Measurements from ENCODE around the gene ITFG1.

ITFG1 gene

GRCh38 chr16:47467501-47467900 lies 6.6 kb upstream of the ITFG1 start:
- Histone ChIP-seq H3K9ac (ENCODE audit: insufficient read length) (no peak overlapping the region), H3K36me3 (ENCODE audit: insufficient read depth, low read length) (no peaks in the 10 kb centered on the region), H3K4me3 (no peak overlapping the region), H3K27ac (no peak overlapping the region), H3K9me3 (ENCODE audit: low read depth, low read length) (no peaks in the 10 kb centered on the region)
- TF ChIP-seq POLR2AphosphoS5 (IDR thresholded peaks at IDR 0.05; ENCODE audit: borderline replicate concordance, low read depth, low read length) (no peak), FOXP2 (optimal IDR thresholded peaks at IDR 0.05; ENCODE audit: control extremely low read depth, extremely low read length, insufficient read depth) (no peak), EZH2 (IDR thresholded peaks at IDR 0.05) (no peak)
- no peak for DNase-seq (ENCODE audit: low read depth, low spot score)

- no peak for DNase-seq (ENCODE audit: low read depth, low spot score)
- TF ChIP-seq EZH2 (IDR thresholded peaks at IDR 0.05): no peak
- TF ChIP-seq FOXP2 (optimal IDR thresholded peaks at IDR 0.05; ENCODE audit: control extremely low read depth, extremely low read length, insufficient read depth): no peak
- TF ChIP-seq POLR2AphosphoS5 (IDR thresholded peaks at IDR 0.05; ENCODE audit: borderline replicate concordance, low read depth, low read length): no peak
- H3K4me3 ChIP-seq: no peak overlapping the region
- no peaks in the 10 kb centered on the region for H3K9me3 ChIP-seq (ENCODE audit: low read depth, low read length)
- H3K9ac ChIP-seq (ENCODE audit: insufficient read length): no peak overlapping the region
- H3K27ac ChIP-seq: no peak overlapping the region
- no peaks in the 10 kb centered on the region for H3K36me3 ChIP-seq (ENCODE audit: insufficient read depth, low read length)
Measured at GRCh38 chr16:47465919-47466630, 5.2 kb upstream of the ITFG1 start.

- TF ChIP-seq POLR2AphosphoS5 (IDR thresholded peaks at IDR 0.05; ENCODE audit: borderline replicate concordance, low read depth, low read length) (no peak), EZH2 (IDR thresholded peaks at IDR 0.05) (no peak), FOXP2 (optimal IDR thresholded peaks at IDR 0.05; ENCODE audit: control extremely low read depth, extremely low read length, insufficient read depth) (no peak)
- Histone ChIP-seq H3K27ac (no peak overlapping the region), H3K9me3 (ENCODE audit: low read depth, low read length) (no peaks in the 10 kb centered on the region), H3K4me3 (no peak overlapping the region), H3K36me3 (ENCODE audit: insufficient read depth, low read length) (no peaks in the 10 kb centered on the region), H3K9ac (ENCODE audit: insufficient read length) (no peak overlapping the region)
- no peak for DNase-seq (ENCODE audit: low read depth, low spot score)
Measured at GRCh38 chr16:47463771-47464624, 3.1 kb upstream of the ITFG1 start.

- peak overlapping the region; percentile 76 for H3K9ac ChIP-seq (ENCODE audit: insufficient read length)
- H3K9me3 ChIP-seq (ENCODE audit: low read depth, low read length): no peaks in the 10 kb centered on the region
- H3K36me3 ChIP-seq (ENCODE audit: insufficient read depth, low read length): no peaks in the 10 kb centered on the region; the same call in 1 of the 2 replicates
- H3K4me3 ChIP-seq: peak overlapping the region; percentile 82
- DNase-seq (ENCODE audit: low read depth, low spot score): no peak
- no peak for TF ChIP-seq POLR2AphosphoS5 (IDR thresholded peaks at IDR 0.05; ENCODE audit: borderline replicate concordance, low read depth, low read length)
- TF ChIP-seq EZH2 (IDR thresholded peaks at IDR 0.05): no peak
- no peak for TF ChIP-seq FOXP2 (optimal IDR thresholded peaks at IDR 0.05; ENCODE audit: control extremely low read depth, extremely low read length, insufficient read depth)
- peak overlapping the region; percentile 54; the same call in 1 of the 2 replicates for H3K27ac ChIP-seq
Measured at GRCh38 chr16:47461598-47462266, 869 bp upstream of the ITFG1 start.

GRCh38 chr16:47460359-47460710 lies 528 bp downstream of the ITFG1 start:
- no peak for TF ChIP-seq EZH2 (IDR thresholded peaks at IDR 0.05)
- no peak for TF ChIP-seq FOXP2 (optimal IDR thresholded peaks at IDR 0.05; ENCODE audit: control extremely low read depth, extremely low read length, insufficient read depth)
- TF ChIP-seq POLR2AphosphoS5 (IDR thresholded peaks at IDR 0.05; ENCODE audit: borderline replicate concordance, low read depth, low read length): no peak
- Histone ChIP-seq H3K9ac (ENCODE audit: insufficient read length) (peak overlapping the region; percentile 76), H3K4me3 (peak overlapping the region; percentile 82), H3K27ac (no peak overlapping the region), H3K9me3 (ENCODE audit: low read depth, low read length) (no peaks in the 10 kb centered on the region), H3K36me3 (ENCODE audit: insufficient read depth, low read length) (no peaks in the 10 kb centered on the region; the same call in 1 of the 2 replicates)
- DNase-seq (ENCODE audit: low read depth, low spot score): no peak

GRCh38 chr16:47459603-47460002 lies 1.3 kb downstream of the ITFG1 start:
- DNase-seq (ENCODE audit: low read depth, low spot score): no peak
- no peaks in the 10 kb centered on the region for H3K9me3 ChIP-seq (ENCODE audit: low read depth, low read length)
- H3K36me3 ChIP-seq (ENCODE audit: insufficient read depth, low read length): no peaks in the 10 kb centered on the region; the same call in 1 of the 2 replicates
- no peak overlapping the region for H3K27ac ChIP-seq
- H3K4me3 ChIP-seq: peak overlapping the region; percentile 82
- no peak overlapping the region for H3K9ac ChIP-seq (ENCODE audit: insufficient read length)
- TF ChIP-seq POLR2AphosphoS5 (IDR thresholded peaks at IDR 0.05; ENCODE audit: borderline replicate concordance, low read depth, low read length) (no peak), EZH2 (IDR thresholded peaks at IDR 0.05) (no peak), FOXP2 (optimal IDR thresholded peaks at IDR 0.05; ENCODE audit: control extremely low read depth, extremely low read length, insufficient read depth) (no peak)

- Histone ChIP-seq H3K9ac (ENCODE audit: insufficient read length) (no peak overlapping the region), H3K9me3 (ENCODE audit: low read depth, low read length) (no peaks in the 10 kb centered on the region), H3K36me3 (ENCODE audit: insufficient read depth, low read length) (peaks cover 1% of the 10 kb centered on the region; the same call in 1 of the 2 replicates), H3K4me3 (no peak overlapping the region), H3K27ac (no peak overlapping the region)
- TF ChIP-seq EZH2 (IDR thresholded peaks at IDR 0.05): no peak
- no peak for TF ChIP-seq FOXP2 (optimal IDR thresholded peaks at IDR 0.05; ENCODE audit: control extremely low read depth, extremely low read length, insufficient read depth)
- TF ChIP-seq POLR2AphosphoS5 (IDR thresholded peaks at IDR 0.05; ENCODE audit: borderline replicate concordance, low read depth, low read length): no peak
- no peak for DNase-seq (ENCODE audit: low read depth, low spot score)
Measured at GRCh38 chr16:47458331-47458730, 2.5 kb downstream of the ITFG1 start.

GRCh38 chr16:47449788-47450187 lies 11.1 kb downstream of the ITFG1 start:
- DNase-seq (ENCODE audit: low read depth, low spot score): no peak
- no peaks in the 10 kb centered on the region for H3K9me3 ChIP-seq (ENCODE audit: low read depth, low read length)
- TF ChIP-seq POLR2AphosphoS5 (IDR thresholded peaks at IDR 0.05; ENCODE audit: borderline replicate concordance, low read depth, low read length): no peak
- no peak for TF ChIP-seq EZH2 (IDR thresholded peaks at IDR 0.05)
- no peak for TF ChIP-seq FOXP2 (optimal IDR thresholded peaks at IDR 0.05; ENCODE audit: control extremely low read depth, extremely low read length, insufficient read depth)
- H3K27ac ChIP-seq: no peak overlapping the region
- no peak overlapping the region for H3K4me3 ChIP-seq
- peaks cover 5% of the 10 kb centered on the region; the same call in 1 of the 2 replicates for H3K36me3 ChIP-seq (ENCODE audit: insufficient read depth, low read length)
- H3K9ac ChIP-seq (ENCODE audit: insufficient read length): no peak overlapping the region

All from SK-N-MC (cell line).